HCT116 (cell line): ENCODE measurements around the gene SCFD2.

ENCODE experiments used
- EGR1 ChIP-seq: IDR thresholded peaks from 2 replicates; pipeline ENCODE4 v1.6.1; 2012; ENCODE audit warnings: low read depth
- EZH2 ChIP-seq: fragments of 200-600 bp; sonication (generic); IDR thresholded peaks from 2 replicates; pipeline ENCODE4 v1.6.1; 2017; ENCODE audit warnings: antibody characterized with exemption, mixed run types
- EZH2phosphoT487 ChIP-seq: fragments of 200-600 bp; IDR thresholded peaks from 2 replicates; pipeline ENCODE4 v1.6.1; 2018; ENCODE audit warnings: antibody characterized with exemption, borderline replicate concordance
- POLR2A ChIP-seq: IDR thresholded peaks from 2 replicates; pipeline ENCODE4 v1.7.0; 2011; ENCODE audit warnings: borderline replicate concordance; ENCODE audit not compliant: insufficient read depth, insufficient read length; ENCODE audit errors: extremely low read depth
- SIN3A ChIP-seq: IDR thresholded peaks from 2 replicates; pipeline ENCODE4 v1.6.1; 2012; ENCODE audit warnings: low read depth
- TCF7L2 ChIP-seq: IDR thresholded peaks from 2 replicates; pipeline ENCODE4 v1.7.0; 2011; ENCODE audit warnings: borderline replicate concordance, inconsistent platforms; ENCODE audit not compliant: insufficient read depth, insufficient read length; ENCODE audit errors: extremely low read depth
- TF ChIP-seq, protein P1 (sequence below), 3 experiments: fragments of 200-600 bp in 1 of 3; sonication (generic) in 1 of 3; IDR thresholded peaks in 2 of 3; conservative IDR thresholded peaks in 1 of 3; 2 replicates each; pipeline ENCODE4 v1.5.1; 2012 to 2017; ENCODE audit warnings: low read depth in 2 of 3, low read length in 2 of 3, antibody characterized with exemption in 1 of 3, borderline replicate concordance in 1 of 3, control low read depth in 1 of 3, mild to moderate bottlenecking in 1 of 3, mixed read lengths in 1 of 3, mixed run types in 1 of 3, moderate library complexity in 1 of 3; ENCODE audit not compliant: insufficient read depth in 1 of 3

DNA sequence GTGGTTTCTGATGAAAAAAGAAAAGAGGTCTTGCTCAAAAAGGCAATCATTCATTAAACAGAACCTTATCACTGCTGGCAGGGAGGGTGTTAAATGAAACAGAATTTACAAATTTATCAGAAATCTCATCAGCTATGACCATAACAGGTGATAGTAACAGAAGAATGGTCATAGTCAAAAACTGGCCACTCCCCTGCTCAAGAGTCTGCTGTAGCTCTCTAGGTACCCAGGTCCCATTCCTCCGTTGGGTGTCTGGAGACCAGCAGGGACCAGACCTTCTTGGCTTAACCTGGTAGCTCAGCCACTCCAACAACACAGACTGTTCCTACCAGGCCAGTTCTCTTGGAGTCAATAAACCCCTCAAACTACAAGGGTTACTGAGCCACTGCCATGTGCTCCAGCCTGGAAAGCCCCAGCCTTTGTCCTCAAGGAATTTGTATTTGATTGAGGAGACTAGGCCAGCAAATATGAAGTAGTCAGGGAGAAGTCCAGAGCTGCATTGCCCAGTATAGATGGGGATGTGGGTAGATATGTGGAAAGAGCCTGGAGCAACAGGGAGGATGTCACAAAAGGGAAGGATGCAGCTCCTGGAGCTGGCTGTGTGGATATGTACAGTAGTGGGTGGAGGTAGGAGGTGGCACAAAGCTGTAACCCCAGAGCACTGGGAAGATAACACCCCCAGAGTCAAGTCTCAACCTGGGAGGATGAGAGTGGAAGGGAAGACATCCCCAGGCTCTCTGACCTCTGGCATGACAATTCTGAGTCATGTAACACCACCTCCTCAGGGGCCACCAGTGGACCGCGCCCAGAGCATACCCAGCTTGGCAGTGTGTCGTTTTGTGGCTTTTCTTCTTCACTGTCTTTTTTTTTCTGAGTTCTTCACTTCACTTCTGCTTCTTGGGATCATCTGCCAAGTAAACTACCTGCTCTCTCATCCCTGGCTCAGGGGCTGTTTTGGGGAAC, 481.9 kb downstream of the SCFD2 start:
- TF ChIP-seq, protein P1, sequence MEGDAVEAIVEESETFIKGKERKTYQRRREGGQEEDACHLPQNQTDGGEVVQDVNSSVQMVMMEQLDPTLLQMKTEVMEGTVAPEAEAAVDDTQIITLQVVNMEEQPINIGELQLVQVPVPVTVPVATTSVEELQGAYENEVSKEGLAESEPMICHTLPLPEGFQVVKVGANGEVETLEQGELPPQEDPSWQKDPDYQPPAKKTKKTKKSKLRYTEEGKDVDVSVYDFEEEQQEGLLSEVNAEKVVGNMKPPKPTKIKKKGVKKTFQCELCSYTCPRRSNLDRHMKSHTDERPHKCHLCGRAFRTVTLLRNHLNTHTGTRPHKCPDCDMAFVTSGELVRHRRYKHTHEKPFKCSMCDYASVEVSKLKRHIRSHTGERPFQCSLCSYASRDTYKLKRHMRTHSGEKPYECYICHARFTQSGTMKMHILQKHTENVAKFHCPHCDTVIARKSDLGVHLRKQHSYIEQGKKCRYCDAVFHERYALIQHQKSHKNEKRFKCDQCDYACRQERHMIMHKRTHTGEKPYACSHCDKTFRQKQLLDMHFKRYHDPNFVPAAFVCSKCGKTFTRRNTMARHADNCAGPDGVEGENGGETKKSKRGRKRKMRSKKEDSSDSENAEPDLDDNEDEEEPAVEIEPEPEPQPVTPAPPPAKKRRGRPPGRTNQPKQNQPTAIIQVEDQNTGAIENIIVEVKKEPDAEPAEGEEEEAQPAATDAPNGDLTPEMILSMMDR (IDR thresholded peaks at IDR 0.05 in 2 of 3, conservative IDR thresholded peaks at IDR 0.05 in 1 of 3; ENCODE audit: borderline replicate concordance in 1 of 3, insufficient read depth in 1 of 3, low read depth in 2 of 3, low read length in 2 of 3): no peak
- TF ChIP-seq EZH2 (no peak), POLR2A (no peak), EZH2phosphoT487 (no peak), TCF7L2 (no peak), EGR1 (no peak), SIN3A (no peak)
